HG03039 (cell line): Measurements from ENCODE around the gene ZNF469.

Experiments used
- ATAC-seq: cut with Tn5 transposase; IDR thresholded peaks from one replicate; pipeline ENCODE4 v1.9.1; 2021; ENCODE audit warnings: mild to moderate bottlenecking, moderate library complexity; ENCODE audit not compliant: unreplicated experiment

Gene ZNF469

GRCh38 chr16:88376835-88377726 lies 5.7 kb upstream of the ZNF469 start:
- ATAC-seq, result no peak

- no peak for ATAC-seq
Measured at GRCh38 chr16:88377961-88378360, 4.8 kb upstream of the ZNF469 start.

GRCh38 chr16:88378401-88378800 lies 4.4 kb upstream of the ZNF469 start:
- no peak for ATAC-seq

DNA sequence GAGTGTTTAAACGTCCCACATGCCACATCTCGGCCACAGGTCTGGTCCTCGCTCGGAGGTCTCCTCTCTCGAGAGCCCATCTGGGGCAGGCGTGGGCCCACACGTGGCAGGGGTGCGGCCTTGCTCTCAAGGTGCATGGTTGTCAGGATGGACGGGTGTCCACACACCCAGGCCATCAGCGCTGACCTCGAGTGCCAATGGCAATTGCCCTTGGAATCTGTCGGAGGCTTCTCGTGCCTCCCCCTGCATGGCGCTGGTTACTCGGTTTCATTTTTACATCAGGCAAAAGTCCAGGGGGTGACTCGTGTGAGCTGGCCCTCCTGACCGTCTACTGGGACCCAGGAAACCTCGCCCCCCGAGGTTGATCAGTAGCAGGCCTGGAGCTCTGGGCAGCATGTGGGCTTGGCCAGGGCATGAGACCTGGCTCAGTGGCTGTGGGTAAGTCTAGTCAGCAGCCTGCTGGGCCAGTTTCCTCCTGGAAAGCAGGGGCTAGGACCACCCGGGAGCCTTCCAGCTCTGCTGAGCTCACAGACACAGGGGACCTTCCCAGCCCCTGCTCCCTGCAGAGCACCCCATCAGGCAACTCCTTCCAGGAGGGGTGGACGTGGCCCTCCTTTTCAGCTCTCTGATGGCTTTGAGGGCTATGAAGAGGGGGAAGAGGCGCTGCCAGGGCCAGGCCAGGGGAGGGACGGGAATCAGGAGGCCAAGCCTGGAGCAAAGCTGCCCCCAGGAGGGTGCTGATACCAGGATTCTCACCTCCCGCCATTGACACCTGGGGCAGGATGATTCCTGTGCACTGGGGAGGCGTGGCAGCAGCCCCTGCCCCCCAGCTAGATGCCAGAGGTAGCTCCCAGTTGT lies 3.7 kb upstream of the ZNF469 start:
- ATAC-seq, result no peak

GRCh38 chr16:88379694-88380040 lies 3.1 kb upstream of the ZNF469 start:
- ATAC-seq, result no peak

- ATAC-seq, result no peak
Measured at GRCh38 chr16:88380099-88380498, 2.7 kb upstream of the ZNF469 start.

GRCh38 chr16:88380619-88381018 lies 2.1 kb upstream of the ZNF469 start:
- ATAC-seq, result no peak

DNA sequence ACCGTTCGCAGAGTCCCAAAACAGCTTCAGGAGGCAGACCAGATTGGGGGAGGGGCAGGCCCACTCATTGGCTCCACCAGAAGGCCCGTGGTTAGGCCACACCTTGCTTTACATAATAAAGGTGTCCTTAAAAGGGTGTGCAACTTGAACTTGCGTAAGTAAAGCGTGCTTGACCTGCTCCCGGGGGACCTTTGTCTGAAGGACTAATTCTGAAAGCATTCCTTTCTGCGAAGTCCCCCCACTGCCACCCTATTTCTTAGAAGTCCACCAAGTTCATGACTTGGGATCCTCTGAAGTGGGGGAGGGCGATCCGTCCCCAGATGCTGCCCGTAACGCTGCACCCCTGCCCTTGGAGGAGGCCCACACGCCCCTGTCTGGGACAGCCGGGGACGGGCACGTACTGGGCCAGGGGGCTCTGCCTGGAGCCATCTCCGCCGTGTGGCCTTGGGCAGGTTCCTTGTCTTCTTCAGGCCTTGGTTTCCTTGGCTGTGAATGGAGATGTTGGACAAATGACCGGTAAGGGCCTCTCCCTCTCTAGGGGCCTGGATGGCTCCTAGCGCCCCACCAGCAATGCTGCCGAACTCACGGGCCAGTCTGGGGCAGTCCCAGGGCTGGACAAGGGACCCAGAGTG lies 823 bp upstream of the ZNF469 start:
- no peak for ATAC-seq

DNA sequence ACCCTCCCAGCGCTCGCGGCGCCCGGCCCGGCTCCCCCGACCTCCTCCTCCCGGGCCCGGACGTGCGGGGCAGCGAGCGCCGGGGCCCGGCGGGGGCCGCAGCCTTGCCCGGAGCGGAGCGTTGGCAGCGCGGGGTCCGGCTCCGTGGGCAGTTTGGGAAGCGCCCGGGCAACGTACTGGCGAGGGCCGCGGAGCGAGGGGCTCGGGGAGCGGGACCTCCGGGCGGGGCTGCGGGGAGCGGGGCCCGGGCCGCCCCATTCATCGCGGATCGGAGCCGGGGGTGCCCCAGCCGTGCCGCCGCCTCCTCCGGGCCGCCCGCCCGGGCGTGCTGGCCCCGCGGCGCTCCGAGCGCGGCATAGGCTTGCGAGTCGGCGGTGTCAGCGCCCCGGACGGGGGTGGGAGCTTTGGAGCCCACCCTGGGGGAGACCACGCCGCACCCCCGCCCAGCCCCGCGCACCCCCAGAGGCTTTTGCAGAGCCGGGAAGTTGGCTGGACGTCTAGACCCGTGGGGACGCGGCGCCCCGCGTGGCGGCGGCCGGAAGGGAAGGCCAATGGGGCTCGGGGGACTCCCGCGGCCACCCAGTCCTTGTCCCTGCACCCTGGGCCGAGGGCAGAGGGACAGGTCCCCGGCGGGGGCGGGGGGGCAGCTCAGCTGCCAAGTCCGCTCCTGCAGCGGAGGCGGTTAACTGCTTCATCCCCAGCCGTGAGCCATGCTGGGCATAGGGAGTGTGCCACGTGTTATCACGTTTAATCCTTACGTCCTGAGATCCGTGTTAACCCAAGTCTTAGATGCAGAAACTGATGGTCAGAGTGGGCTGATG lies 852 bp downstream of the ZNF469 start:
- ATAC-seq, result no peak

DNA sequence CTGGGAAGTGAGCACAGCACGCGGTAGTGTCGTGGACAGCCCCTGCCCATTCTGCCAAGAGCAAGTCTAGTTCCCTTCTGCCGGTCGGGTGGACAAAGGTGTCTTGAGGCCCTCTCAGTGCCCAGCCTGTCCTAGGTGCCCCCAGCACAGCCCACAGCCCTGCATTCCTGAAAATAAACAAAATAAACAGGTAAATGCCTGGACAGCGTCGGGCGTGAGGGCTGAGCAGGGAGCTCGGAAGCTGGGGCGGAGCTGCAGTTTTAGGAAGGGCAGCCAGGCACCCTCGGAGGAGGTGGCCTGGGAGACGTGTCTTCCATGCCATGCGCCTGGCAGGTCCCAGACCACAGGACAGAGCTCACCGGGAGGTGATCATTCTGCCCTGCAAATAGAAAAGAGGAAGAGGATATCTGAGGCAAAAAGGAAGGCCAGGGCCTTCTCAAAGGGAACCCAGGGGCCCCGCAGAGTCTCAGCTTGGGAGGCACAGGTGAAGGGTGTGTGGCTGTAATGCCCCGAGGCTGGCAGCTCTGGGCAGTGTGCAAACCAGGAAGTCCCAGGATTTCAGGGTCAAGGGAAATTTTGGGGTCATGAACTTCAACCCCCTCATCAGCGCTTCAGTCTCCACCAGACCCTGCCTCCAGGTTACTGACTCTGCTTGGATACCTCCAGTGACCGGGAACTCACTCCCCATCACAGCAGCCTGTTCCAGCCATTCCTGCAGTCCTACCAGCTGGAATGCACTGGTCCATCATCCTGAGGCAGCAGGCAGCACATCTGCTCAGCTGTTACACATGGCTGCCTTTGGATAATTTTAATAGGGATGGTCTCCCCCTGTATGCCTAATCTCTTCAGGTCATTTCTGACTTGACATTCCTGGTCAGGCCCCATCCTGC lies 1.7 kb downstream of the ZNF469 start:
- ATAC-seq, result no peak

GRCh38 chr16:88385112-88385594 lies 2.4 kb downstream of the ZNF469 start:
- no peak for ATAC-seq

GRCh38 chr16:88385831-88386815 lies 3.4 kb downstream of the ZNF469 start:
- ATAC-seq, result no peak

GRCh38 chr16:88387180-88387765 lies 4.5 kb downstream of the ZNF469 start:
- ATAC-seq, result no peak

DNA sequence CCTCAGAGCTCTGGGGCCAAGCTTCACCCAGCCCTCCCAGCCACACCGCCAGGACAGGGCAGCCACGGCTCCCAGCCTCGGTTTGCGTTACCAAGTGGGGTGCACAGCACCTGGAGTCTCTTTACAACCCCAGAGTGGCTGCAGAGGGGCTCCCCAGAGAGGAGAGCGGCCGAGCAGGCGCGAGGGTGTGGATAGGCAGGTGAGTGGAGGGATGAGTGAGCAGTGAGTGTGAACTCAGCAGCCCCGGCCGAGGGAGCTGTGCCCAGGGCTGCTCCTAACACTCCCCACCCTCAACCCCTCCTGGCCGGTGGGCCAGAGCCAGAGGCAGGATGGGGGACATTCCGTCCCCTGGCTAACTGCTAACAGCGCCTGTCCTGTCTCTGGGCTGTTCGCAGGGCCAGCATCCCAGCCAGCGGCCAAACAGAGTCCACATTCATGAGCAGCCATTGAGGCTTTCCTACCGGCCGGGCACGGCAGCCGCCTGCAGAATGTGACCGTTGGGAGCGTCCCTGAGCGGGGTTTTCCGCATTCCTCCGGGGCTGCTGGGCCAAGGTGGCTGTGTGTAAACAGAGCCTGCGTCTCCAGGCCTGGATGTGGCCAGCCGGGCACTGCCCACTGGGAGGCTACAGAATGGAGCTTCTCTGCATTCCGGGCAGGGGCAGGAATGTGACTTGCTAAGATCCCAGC lies 5.3 kb downstream of the ZNF469 start:
- ATAC-seq, result no peak

- no peak for ATAC-seq
Measured at GRCh38 chr16:88389191-88389590, 6.4 kb downstream of the ZNF469 start.

- ATAC-seq, result no peak
Measured at GRCh38 chr16:88389621-88390160, 6.9 kb downstream of the ZNF469 start.

DNA sequence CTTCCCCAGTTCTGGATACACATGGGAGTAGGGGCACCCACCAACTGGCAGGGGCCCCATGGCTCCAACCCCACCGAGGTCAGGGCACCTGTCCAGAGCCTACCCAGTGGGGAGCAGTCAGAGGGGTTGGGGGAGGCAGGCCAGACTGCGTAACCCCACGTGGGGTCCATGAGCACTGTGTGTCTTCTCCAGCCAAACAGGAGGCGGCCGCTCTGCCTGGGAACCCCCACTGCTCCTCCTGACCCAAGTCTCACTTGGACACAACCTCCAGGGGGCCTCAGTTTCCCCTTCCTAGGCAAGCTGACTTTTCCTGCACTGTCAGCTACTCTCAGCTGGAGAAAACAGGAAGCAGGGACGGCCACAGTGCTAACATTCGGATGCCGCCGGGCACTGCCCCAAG lies 7.5 kb downstream of the ZNF469 start:
- ATAC-seq, result no peak
